SK-N-SH treated with all-trans-retinoic acid at 6 μM for 48 hours (cell line): ENCODE results near the gene SPAG5.

ENCODE experiments used
- ATAC-seq: fragments of 200-7000 bp; cut with Tn5 transposase; 3 replicates; pipeline ENCODE4 v1.9.1; 2020; ENCODE audit warnings: mild to moderate bottlenecking, moderate library complexity
- ARNTL ChIP-seq: fragments of 450-650 bp; formaldehyde crosslinking; IDR thresholded peaks from 2 replicates; pipeline ENCODE4 v1.5.0; 2020; ENCODE audit warnings: low read depth, mild to moderate bottlenecking, moderate library complexity, borderline replicate concordance
- BACH2 ChIP-seq: fragments of 250-450 bp; sonication (Bioruptor Pico); IDR thresholded peaks from 2 replicates; pipeline ENCODE4 v1.9.0; 2021; ENCODE audit warnings: mild to moderate bottlenecking, borderline replicate concordance
- CSDC2 ChIP-seq: fragments of 250-450 bp; sonication (Bioruptor Pico); IDR thresholded peaks from 2 replicates; pipeline ENCODE4 v1.5.0; 2020; ENCODE audit warnings: mild to moderate bottlenecking, moderate library complexity
- ESRRG ChIP-seq: fragments of 250-450 bp; sonication (Bioruptor Pico); IDR thresholded peaks from 2 replicates; pipeline ENCODE4 v1.6.1; 2021; ENCODE audit warnings: mild to moderate bottlenecking
- GLIS3 ChIP-seq: fragments of 250-450 bp; sonication (Bioruptor Pico); IDR thresholded peaks from 2 replicates; pipeline ENCODE4 v1.5.0; 2020; ENCODE audit warnings: mild to moderate bottlenecking, moderate library complexity
- ISL1 ChIP-seq: fragments of 250-450 bp; sonication (Bioruptor Pico); IDR thresholded peaks from 2 replicates; pipeline ENCODE4 v2.1.2; 2022; ENCODE audit warnings: mild to moderate bottlenecking, moderate library complexity
- OSR1 ChIP-seq: fragments of 250-450 bp; sonication (Bioruptor Pico); IDR thresholded peaks from 2 replicates; pipeline ENCODE4 v1.8.0; 2022; ENCODE audit warnings: moderate library complexity, mild to moderate bottlenecking, inconsistent platforms
- PPARA ChIP-seq: fragments of 250-450 bp; sonication (Bioruptor Pico); IDR thresholded peaks from 2 replicates; pipeline ENCODE4 v1.5.0; 2020; ENCODE audit warnings: mild to moderate bottlenecking, borderline replicate concordance
- RARB ChIP-seq: fragments of 250-450 bp; sonication (Bioruptor Pico); IDR thresholded peaks from 2 replicates; pipeline ENCODE4 v1.8.0; 2021; ENCODE audit warnings: mild to moderate bottlenecking, moderate library complexity
- SNAI2 ChIP-seq: fragments of 250-450 bp; sonication (Bioruptor Pico); IDR thresholded peaks from 2 replicates; pipeline ENCODE4 v1.5.0; 2020; ENCODE audit warnings: mild to moderate bottlenecking, moderate library complexity
- TOX ChIP-seq: fragments of 250-450 bp; sonication (Bioruptor Pico); IDR thresholded peaks from 2 replicates; pipeline ENCODE4 v1.8.0; 2021; ENCODE audit warnings: mild to moderate bottlenecking, moderate library complexity, borderline replicate concordance
- ZC3H10 ChIP-seq: fragments of 250-450 bp; sonication (Bioruptor Pico); IDR thresholded peaks from 2 replicates; pipeline ENCODE4 v1.5.1; 2021; ENCODE audit warnings: mild to moderate bottlenecking, moderate library complexity
- ZFP3 ChIP-seq: fragments of 250-450 bp; sonication (Bioruptor Pico); IDR thresholded peaks from 2 replicates; pipeline ENCODE4 v1.5.0; 2020; ENCODE audit warnings: mild to moderate bottlenecking, moderate library complexity
- ZFP30 ChIP-seq: fragments of 450-650 bp; formaldehyde crosslinking; IDR thresholded peaks from 2 replicates; pipeline ENCODE4 v1.5.0; 2022; ENCODE audit warnings: mild to moderate bottlenecking, moderate library complexity
- ZNF565 ChIP-seq: fragments of 450-650 bp; formaldehyde crosslinking; conservative IDR thresholded peaks from 2 replicates; pipeline ENCODE4 v1.5.0; 2020; ENCODE audit warnings: low read depth, mild to moderate bottlenecking, moderate library complexity
- ZNF8 ChIP-seq: fragments of 450-650 bp; formaldehyde crosslinking; IDR thresholded peaks from 2 replicates; pipeline ENCODE4 v1.5.0; 2020; ENCODE audit warnings: mild to moderate bottlenecking, moderate library complexity
- TF ChIP-seq, protein P1 (sequence below): fragments of 250-450 bp; sonication (Bioruptor Pico); IDR thresholded peaks from 2 replicates; pipeline ENCODE4 v1.5.1; 2020; ENCODE audit warnings: low read depth, mild to moderate bottlenecking, moderate library complexity
- TF ChIP-seq, protein P2 (sequence below): fragments of 250-450 bp; sonication (Bioruptor Pico); IDR thresholded peaks from 2 replicates; pipeline ENCODE4 v1.5.0; 2020; ENCODE audit warnings: mild to moderate bottlenecking, moderate library complexity
- TF ChIP-seq, protein P3 (sequence below): fragments of 250-450 bp; sonication (Bioruptor Pico); IDR thresholded peaks from 2 replicates; pipeline ENCODE4 v1.5.1; 2021; ENCODE audit warnings: mild to moderate bottlenecking, moderate library complexity
- TF ChIP-seq, protein P4 (sequence below): fragments of 250-450 bp; sonication (Bioruptor Pico); IDR thresholded peaks from 2 replicates; pipeline ENCODE4 v1.8.0; 2021; ENCODE audit warnings: low read depth, mild to moderate bottlenecking, moderate library complexity, borderline replicate concordance
- TF ChIP-seq, protein P5 (sequence below): fragments of 250-450 bp; sonication (Bioruptor Pico); IDR thresholded peaks from 2 replicates; pipeline ENCODE4 v1.8.0; 2020; ENCODE audit warnings: mild to moderate bottlenecking, moderate library complexity, borderline replicate concordance

Gene SPAG5

DNA sequence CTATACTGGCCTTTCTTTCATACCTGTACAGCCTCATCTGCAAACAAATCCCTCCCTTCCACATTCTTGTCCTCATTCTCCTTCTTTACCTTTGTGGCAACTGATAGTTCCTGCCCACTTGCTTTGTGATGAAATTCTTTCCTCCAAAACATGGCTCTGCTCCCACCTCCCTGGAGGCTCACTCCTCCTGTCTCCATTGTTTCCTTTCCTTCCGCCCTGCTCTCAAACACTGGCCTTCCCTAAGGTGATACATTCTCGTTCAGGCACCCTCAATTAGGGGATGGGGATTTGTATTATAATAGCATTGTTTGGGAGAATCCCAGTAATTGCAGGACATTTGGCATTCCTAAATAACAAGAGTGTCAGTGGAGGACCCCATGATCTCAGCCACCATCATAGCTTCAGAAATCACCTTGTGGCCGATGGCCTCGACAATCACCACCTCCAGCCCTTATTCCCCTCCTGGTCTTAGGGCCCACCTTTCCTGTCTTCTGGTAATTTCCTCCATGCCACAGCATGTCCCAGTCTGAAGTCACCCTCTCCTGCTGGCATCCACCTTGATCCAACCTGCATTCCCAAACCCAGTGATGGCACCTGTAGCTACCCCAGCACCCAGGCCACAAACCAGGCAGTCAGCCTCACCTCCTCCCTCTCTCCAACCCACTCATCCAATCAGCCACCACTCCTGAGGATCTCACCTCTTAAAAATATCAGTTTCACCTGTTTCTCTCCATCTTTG lies 54.3 kb downstream of the SPAG5 start:
- ATAC-seq: no peak
- TF ChIP-seq, protein P1, sequence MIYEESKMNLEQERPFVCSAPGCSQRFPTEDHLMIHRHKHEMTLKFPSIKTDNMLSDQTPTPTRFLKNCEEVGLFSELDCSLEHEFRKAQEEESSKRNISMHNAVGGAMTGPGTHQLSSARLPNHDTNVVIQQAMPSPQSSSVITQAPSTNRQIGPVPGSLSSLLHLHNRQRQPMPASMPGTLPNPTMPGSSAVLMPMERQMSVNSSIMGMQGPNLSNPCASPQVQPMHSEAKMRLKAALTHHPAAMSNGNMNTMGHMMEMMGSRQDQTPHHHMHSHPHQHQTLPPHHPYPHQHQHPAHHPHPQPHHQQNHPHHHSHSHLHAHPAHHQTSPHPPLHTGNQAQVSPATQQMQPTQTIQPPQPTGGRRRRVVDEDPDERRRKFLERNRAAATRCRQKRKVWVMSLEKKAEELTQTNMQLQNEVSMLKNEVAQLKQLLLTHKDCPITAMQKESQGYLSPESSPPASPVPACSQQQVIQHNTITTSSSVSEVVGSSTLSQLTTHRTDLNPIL (CRISPR knock-in tag): no peak
- TF ChIP-seq RARB (no peak), ESRRG (CRISPR knock-in tag) (no peak), BACH2 (no peak), CSDC2 (CRISPR knock-in tag) (no peak), ZFP30 (CRISPR knock-in tag) (no peak), TOX (CRISPR knock-in tag) (no peak), ZFP3 (CRISPR knock-in tag) (no peak), ZNF565 (CRISPR knock-in tag) (no peak), GLIS3 (CRISPR knock-in tag) (no peak), ZC3H10 (CRISPR knock-in tag) (no peak), ARNTL (CRISPR knock-in tag) (no peak), ZNF8 (CRISPR knock-in tag) (no peak), ISL1 (CRISPR knock-in tag) (no peak), SNAI2 (CRISPR knock-in tag) (no peak)
- TF ChIP-seq, protein P2, sequence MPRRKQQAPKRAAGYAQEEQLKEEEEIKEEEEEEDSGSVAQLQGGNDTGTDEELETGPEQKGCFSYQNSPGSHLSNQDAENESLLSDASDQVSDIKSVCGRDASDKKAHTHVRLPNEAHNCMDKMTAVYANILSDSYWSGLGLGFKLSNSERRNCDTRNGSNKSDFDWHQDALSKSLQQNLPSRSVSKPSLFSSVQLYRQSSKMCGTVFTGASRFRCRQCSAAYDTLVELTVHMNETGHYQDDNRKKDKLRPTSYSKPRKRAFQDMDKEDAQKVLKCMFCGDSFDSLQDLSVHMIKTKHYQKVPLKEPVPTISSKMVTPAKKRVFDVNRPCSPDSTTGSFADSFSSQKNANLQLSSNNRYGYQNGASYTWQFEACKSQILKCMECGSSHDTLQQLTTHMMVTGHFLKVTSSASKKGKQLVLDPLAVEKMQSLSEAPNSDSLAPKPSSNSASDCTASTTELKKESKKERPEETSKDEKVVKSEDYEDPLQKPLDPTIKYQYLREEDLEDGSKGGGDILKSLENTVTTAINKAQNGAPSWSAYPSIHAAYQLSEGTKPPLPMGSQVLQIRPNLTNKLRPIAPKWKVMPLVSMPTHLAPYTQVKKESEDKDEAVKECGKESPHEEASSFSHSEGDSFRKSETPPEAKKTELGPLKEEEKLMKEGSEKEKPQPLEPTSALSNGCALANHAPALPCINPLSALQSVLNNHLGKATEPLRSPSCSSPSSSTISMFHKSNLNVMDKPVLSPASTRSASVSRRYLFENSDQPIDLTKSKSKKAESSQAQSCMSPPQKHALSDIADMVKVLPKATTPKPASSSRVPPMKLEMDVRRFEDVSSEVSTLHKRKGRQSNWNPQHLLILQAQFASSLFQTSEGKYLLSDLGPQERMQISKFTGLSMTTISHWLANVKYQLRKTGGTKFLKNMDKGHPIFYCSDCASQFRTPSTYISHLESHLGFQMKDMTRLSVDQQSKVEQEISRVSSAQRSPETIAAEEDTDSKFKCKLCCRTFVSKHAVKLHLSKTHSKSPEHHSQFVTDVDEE: no peak
- TF ChIP-seq, protein P3, sequence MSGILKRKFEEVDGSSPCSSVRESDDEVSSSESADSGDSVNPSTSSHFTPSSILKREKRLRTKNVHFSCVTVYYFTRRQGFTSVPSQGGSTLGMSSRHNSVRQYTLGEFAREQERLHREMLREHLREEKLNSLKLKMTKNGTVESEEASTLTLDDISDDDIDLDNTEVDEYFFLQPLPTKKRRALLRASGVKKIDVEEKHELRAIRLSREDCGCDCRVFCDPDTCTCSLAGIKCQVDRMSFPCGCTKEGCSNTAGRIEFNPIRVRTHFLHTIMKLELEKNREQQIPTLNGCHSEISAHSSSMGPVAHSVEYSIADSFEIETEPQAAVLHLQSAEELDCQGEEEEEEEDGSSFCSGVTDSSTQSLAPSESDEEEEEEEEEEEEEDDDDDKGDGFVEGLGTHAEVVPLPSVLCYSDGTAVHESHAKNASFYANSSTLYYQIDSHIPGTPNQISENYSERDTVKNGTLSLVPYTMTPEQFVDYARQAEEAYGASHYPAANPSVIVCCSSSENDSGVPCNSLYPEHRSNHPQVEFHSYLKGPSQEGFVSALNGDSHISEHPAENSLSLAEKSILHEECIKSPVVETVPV (CRISPR knock-in tag): no peak
- TF ChIP-seq, protein P4, sequence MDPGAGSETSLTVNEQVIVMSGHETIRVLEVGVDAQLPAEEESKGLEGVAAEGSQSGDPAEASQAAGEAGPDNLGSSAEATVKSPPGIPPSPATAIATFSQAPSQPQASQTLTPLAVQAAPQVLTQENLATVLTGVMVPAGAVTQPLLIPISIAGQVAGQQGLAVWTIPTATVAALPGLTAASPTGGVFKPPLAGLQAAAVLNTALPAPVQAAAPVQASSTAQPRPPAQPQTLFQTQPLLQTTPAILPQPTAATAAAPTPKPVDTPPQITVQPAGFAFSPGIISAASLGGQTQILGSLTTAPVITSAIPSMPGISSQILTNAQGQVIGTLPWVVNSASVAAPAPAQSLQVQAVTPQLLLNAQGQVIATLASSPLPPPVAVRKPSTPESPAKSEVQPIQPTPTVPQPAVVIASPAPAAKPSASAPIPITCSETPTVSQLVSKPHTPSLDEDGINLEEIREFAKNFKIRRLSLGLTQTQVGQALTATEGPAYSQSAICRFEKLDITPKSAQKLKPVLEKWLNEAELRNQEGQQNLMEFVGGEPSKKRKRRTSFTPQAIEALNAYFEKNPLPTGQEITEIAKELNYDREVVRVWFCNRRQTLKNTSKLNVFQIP (CRISPR knock-in tag): no peak
- TF ChIP-seq, protein P5, sequence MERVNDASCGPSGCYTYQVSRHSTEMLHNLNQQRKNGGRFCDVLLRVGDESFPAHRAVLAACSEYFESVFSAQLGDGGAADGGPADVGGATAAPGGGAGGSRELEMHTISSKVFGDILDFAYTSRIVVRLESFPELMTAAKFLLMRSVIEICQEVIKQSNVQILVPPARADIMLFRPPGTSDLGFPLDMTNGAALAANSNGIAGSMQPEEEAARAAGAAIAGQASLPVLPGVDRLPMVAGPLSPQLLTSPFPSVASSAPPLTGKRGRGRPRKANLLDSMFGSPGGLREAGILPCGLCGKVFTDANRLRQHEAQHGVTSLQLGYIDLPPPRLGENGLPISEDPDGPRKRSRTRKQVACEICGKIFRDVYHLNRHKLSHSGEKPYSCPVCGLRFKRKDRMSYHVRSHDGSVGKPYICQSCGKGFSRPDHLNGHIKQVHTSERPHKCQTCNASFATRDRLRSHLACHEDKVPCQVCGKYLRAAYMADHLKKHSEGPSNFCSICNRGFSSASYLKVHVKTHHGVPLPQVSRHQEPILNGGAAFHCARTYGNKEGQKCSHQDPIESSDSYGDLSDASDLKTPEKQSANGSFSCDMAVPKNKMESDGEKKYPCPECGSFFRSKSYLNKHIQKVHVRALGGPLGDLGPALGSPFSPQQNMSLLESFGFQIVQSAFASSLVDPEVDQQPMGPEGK (CRISPR knock-in tag): no peak

DNA sequence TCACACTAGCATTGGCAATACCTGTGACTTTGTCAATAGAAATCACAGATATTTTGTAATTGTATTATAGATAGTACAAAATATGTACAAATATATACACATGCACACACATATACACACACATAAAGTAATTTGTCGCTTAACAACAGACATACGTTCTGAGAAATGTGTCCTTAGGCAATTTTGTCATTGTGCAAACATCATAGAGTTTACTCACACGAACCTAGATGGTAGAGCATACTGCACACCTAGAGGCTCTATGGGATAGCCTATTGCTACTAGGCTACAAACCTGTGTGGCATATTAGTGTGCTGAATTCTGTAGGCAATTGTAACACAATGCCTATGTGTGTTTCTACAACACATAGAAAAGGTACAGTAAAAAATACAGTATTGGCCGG lies 57.4 kb downstream of the SPAG5 start:
- TF ChIP-seq TOX (CRISPR knock-in tag): no peak
- TF ChIP-seq, protein P3 (CRISPR knock-in tag): no peak
- TF ChIP-seq, protein P2: no peak
- no peak for TF ChIP-seq PPARA (CRISPR knock-in tag)
- no peak for TF ChIP-seq ARNTL (CRISPR knock-in tag)
- TF ChIP-seq RARB: no peak
- TF ChIP-seq, protein P1 (CRISPR knock-in tag): no peak
- no peak for TF ChIP-seq OSR1 (CRISPR knock-in tag)
- TF ChIP-seq ZC3H10 (CRISPR knock-in tag): no peak
- no peak for TF ChIP-seq ESRRG (CRISPR knock-in tag)
- TF ChIP-seq, protein P4 (CRISPR knock-in tag): no peak
- TF ChIP-seq ISL1 (CRISPR knock-in tag): no peak
- no peak for TF ChIP-seq GLIS3 (CRISPR knock-in tag)
- TF ChIP-seq ZFP30 (CRISPR knock-in tag): no peak
- no peak for ATAC-seq
